Kidney epithelial cell (primary cell): ENCODE data around the gene EPS8L3. TPM values are rescaled to one million over a fixed set of nuclear protein-coding genes. Genes with fewer than 3 reads are reported as not detected.
"Not testable (repeated sequence)": the region's sequence is repeated elsewhere in the genome, so short reads cannot be mapped to it uniquely, and the experiment has no call there.

Source experiments
- DNase-seq: peaks from one replicate; pipeline ENCODE4 v3.0.0-alpha.2; 2010; ENCODE audit warnings: low read depth
- H3K27me3 ChIP-seq: 2 replicates; pipeline ENCODE4 v1.6.0; 2011; ENCODE audit warnings: low read length; ENCODE audit not compliant: control insufficient read depth, insufficient read depth
- H3K36me3 ChIP-seq: 2 replicates; pipeline ENCODE4 v1.5.1; 2011; ENCODE audit warnings: low read length; ENCODE audit not compliant: control insufficient read depth, insufficient read depth
- H3K4me3 ChIP-seq: 2 replicates; pipeline ENCODE4 v1.5.1; 2011; ENCODE audit warnings: low read depth, mild to moderate bottlenecking, control low read depth, low read length
- total RNA-seq: library from RNA; depleted of rRNA; stranded (reverse); fragments of >200 nt; gene quantifications from 2 replicates; pipeline ENCODE4 v1.2.3, GENCODE V29; 2015
- TF ChIP-seq, protein P1 (sequence below): IDR thresholded peaks from 2 replicates; pipeline ENCODE4 v1.5.1; 2011; ENCODE audit warnings: mild to moderate bottlenecking, moderate library complexity, low read length, control low read depth, inconsistent platforms; ENCODE audit not compliant: insufficient read depth, poor library complexity, severe bottlenecking

Gene EPS8L3
- total RNA-seq, 1 donor from 2014 or later, result 0.04 TPM

DNA sequence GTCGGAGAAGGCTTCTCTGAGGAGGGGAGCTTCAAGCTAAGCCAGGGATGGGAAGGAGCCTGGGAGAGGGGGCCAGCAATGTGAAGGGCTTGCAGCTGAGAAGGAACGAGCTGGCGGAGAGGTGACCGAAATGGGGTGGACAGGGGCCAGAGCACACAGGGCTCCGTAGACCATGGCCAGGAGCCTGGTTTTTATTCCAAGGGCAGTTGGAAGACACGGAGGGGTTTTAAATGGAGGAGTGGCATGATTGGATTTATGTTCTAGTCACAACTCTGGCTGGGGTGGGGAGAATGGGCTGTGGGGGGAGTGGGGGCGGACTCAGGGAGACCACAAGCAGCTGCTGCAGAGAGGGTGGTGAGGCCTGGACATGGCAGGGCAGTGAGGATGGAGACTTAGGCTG is 5.1 kb upstream of the EPS8L3 start:
- no peak overlapping the region for H3K4me3 ChIP-seq
- TF ChIP-seq, protein P1, sequence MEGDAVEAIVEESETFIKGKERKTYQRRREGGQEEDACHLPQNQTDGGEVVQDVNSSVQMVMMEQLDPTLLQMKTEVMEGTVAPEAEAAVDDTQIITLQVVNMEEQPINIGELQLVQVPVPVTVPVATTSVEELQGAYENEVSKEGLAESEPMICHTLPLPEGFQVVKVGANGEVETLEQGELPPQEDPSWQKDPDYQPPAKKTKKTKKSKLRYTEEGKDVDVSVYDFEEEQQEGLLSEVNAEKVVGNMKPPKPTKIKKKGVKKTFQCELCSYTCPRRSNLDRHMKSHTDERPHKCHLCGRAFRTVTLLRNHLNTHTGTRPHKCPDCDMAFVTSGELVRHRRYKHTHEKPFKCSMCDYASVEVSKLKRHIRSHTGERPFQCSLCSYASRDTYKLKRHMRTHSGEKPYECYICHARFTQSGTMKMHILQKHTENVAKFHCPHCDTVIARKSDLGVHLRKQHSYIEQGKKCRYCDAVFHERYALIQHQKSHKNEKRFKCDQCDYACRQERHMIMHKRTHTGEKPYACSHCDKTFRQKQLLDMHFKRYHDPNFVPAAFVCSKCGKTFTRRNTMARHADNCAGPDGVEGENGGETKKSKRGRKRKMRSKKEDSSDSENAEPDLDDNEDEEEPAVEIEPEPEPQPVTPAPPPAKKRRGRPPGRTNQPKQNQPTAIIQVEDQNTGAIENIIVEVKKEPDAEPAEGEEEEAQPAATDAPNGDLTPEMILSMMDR, result no peak
- H3K36me3 ChIP-seq, result no peaks in the 10 kb centered on the region
- no peak for DNase-seq
- no peaks in the 10 kb centered on the region for H3K27me3 ChIP-seq

DNA sequence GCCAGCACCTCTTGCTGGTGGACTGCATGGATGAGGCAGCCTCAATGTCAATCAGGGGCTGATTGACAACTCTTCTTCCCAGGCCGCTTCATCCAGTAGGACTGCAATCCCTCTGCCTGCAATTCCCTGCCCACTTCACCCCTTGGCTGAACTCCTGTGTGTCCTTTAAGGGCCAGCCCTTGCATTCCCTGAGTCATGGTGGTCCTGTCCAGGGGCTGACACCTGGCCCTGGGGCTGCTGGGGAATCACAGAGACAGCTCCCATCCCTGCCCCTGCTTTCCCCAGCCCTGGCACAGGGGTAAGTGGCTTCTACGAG is 4.6 kb upstream of the EPS8L3 start:
- DNase-seq, result no peak
- H3K4me3 ChIP-seq, result no peak overlapping the region
- no peaks in the 10 kb centered on the region for H3K36me3 ChIP-seq
- TF ChIP-seq, protein P1, result no peak
- no peaks in the 10 kb centered on the region for H3K27me3 ChIP-seq

DNA sequence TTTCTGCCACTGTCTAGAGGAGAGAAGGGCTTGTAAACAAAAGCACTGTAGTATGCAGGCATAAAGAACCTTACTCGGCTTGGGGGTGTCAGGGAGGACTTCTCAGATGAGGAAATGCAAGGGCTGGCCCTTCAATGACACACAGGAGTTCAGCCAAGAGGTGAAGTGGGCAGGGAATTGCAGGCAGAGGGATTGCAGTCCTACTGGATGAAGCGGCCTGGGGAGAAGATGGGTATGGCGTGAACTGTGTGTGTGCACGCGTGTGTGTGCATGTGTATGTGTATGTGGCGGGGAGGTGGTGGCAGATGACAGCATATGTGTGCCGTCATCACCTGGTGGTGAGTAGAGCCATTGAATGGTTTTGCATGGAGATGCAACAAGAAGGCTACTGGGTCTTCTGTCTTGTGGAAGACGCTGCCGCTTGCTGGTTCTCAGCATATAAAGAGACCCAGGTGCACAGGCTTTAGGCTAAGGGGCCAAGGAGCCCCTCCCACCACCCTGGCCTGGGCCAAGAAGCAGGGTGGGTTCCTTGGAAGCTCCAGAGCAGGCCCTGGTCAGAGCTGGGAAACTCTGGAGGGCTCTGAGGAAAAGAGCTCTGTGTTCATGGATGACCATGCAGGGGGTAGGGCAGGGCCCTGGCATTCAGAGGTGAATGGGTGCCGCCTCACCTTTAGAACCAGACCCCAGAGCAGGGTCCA is 4.1 kb upstream of the EPS8L3 start:
- no peak for DNase-seq
- TF ChIP-seq, protein P1, result no peak
- Histone ChIP-seq H3K27me3 (no peaks in the 10 kb centered on the region), H3K36me3 (no peaks in the 10 kb centered on the region), H3K4me3 (no peak overlapping the region)

DNA sequence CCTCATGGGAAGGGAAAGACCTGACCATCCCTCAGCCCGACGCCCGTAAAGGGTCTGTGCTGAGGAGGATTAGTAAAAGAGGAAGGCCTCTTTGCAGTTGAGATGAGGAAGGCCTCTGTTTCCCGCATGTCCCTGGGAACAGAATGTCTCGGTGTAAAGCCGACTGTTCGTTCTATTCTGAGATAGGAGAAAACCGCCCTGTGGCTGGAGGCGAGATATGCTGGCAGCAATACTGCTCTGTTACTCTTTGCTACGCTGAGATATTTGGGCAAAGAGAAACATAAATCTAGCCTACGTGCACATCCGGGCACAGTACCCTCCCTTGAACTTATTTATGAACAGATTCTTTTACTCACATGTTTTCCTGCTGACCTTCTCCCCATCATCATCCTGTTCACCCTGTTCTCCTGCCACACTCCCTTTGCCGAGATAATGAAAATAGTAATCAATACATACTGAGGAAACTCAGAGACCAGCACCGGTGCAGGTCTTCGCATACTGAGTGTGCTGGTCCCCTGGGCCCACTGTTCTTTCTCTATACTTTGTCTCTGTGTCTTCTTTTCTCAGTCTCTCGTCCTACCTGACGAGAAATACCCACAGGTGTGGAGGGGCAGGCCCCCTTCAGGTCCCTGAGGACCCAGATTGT is 3.4 kb upstream of the EPS8L3 start:
- H3K4me3 ChIP-seq, DNase-seq, H3K27me3 ChIP-seq, H3K36me3 ChIP-seq: not testable (repeated sequence)

DNA sequence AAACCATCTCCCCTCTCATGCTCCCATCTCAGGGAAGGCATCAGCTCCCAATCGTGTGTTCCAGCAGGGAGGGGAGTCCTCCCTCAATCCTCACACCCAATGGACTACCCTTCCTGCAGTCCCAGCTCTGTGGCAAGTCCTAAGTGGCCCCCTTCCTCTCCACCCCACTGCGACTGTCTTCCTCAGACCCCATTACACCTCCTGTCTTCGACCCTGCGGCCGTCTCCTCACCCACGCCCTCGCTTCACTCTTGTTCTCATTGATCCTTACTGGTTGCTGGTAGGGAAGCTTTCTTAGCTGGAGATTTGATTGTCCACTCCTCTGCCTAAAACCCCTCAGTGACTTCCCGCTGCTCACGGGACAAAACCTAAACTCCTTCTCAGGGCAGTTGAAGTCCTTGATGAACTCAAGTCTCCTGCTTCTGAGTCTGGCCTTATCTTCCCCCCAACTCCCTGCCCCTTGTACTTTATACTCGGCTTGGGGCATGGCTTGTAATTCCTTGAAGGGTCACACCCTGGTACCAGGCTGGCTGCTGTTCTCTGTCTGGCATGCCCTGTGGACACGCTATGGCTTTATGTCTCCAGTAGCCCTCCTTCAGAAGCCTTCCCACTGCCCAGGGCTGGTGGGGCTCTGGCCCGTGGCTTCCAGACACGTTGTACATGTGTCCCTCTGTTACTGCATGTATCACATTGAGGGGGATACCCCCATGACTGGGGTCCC is 2.3 kb upstream of the EPS8L3 start:
- H3K36me3 ChIP-seq, result no peaks in the 10 kb centered on the region
- no peaks in the 10 kb centered on the region for H3K27me3 ChIP-seq
- DNase-seq, result no peak
- no peak overlapping the region for H3K4me3 ChIP-seq
- TF ChIP-seq, protein P1, result no peak

DNA sequence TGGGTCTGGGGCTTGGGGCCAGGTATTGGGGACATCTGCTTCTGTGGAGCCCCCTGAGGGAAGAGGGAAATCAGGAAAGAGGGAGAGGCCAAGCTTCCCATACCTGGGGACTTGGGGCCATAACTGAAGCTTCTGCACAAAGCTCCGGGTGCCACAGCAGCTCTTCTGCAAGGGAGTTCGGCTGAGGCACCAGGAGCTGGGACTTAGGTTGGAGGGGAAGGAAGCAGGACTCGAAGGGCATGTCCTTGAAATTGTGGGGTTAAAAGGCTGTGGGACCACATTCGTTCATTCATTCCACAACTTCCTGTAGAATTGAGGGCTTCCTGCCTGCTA is 1.7 kb upstream of the EPS8L3 start:
- Histone ChIP-seq H3K27me3 (no peaks in the 10 kb centered on the region), H3K36me3 (no peaks in the 10 kb centered on the region), H3K4me3 (no peak overlapping the region)
- no peak for DNase-seq
- TF ChIP-seq, protein P1, result no peak
